Mucosa of descending colon (tissue), 3 donors: ENCODE results near the gene CNTN4. TPM values are rescaled to one million over a fixed set of nuclear protein-coding genes. Genes with fewer than 3 reads are reported as not detected.

Experiments
- ATAC-seq: fragments of 200-7000 bp; cut with Tn5 transposase; one replicate; pipeline ENCODE4 v1.9.1; 2020; ENCODE audit warnings: mild to moderate bottlenecking, moderate library complexity
- DNase-seq, 3 donors: peaks; one replicate each; pipeline ENCODE4 v3.0.0-alpha.2; 2020
- H3K36me3 ChIP-seq: fragments of 200-600 bp; one replicate; pipeline ENCODE4 v1.8.0; 2021; ENCODE audit warnings: low read depth, mild to moderate bottlenecking
- H3K4me1 ChIP-seq: fragments of 200-600 bp; one replicate; pipeline ENCODE4 v1.8.0; 2021; ENCODE audit warnings: low read depth, mild to moderate bottlenecking
- H3K4me3 ChIP-seq: fragments of 200-600 bp; one replicate; pipeline ENCODE4 v1.8.0; 2021; ENCODE audit warnings: mild to moderate bottlenecking
- H3K9me3 ChIP-seq: fragments of 200-600 bp; one replicate; pipeline ENCODE4 v1.8.0; 2021; ENCODE audit warnings: mild to moderate bottlenecking
- CTCF ChIP-seq: fragments of 200-600 bp; IDR thresholded peaks from one replicate; pipeline ENCODE4 v1.8.0; 2022; ENCODE audit warnings: antibody characterized with exemption, mild to moderate bottlenecking
- intact Hi-C, 2 donors: fragments of 100-400 bp; cut with DNase I in 1 of 2; cut with micrococcal nuclease in 1 of 2; formaldehyde crosslinking; loops; one replicate each; pipeline versions ENCODE4 v1.11.0 to v1.11.1; 2022; cut with DNase I, micrococcal nuclease
- total RNA-seq, 3 donors: library from RNA; stranded (reverse); fragmentation: NEBNext Ultra II Directional in 2 of 3; extraction: Animal tissue kit (Norgen Biotek cat#: 25700) in 2 of 3; gene quantifications; one replicate each; pipeline versions ENCODE4 v1.2.1 to v1.2.4, GENCODE V29; 2021 to 2023
- donor health status: DM: no; HTN: no; CAD: no; lungs with moderate emphysema.
- donor health status: DM: no; HTN: no; CAD: no.
- donor health status: DM: no; HTN: yes; CAD: no.

Gene CNTN4
- total RNA-seq, 3 donors from 2014 or later = 7.8 to 41.1 (median 13.4) TPM

- Histone ChIP-seq H3K9me3 (no peaks in the 10 kb centered on the region), H3K4me3 (no peak overlapping the region), H3K36me3 (no peaks in the 10 kb centered on the region), H3K4me1 (no peaks in the 10 kb centered on the region)
- TF ChIP-seq CTCF = no peak
- DNase-seq (no peak), ATAC-seq (no peak)
- intact Hi-C loops = no loop called here
Measured at GRCh38 chr3:3059645-3060044, 961.0 kb downstream of the CNTN4 start.

- DNase-seq (no peak), ATAC-seq (no peak)
- no peaks in the 10 kb centered on the region for H3K9me3 ChIP-seq
- no peaks in the 10 kb centered on the region for H3K4me1 ChIP-seq
- no peak for TF ChIP-seq CTCF
- no peak overlapping the region for H3K4me3 ChIP-seq
- H3K36me3 ChIP-seq = no peaks in the 10 kb centered on the region
- intact Hi-C loops = no loop called here
Measured at GRCh38 chr3:3064297-3064696, 965.6 kb downstream of the CNTN4 start.

- TF ChIP-seq CTCF = no peak
- Histone ChIP-seq H3K9me3 (no peaks in the 10 kb centered on the region), H3K4me3 (no peak overlapping the region), H3K4me1 (no peaks in the 10 kb centered on the region), H3K36me3 (no peaks in the 10 kb centered on the region)
- intact Hi-C loops = no loop called here
- ATAC-seq (no peak), DNase-seq (no peak)
Measured at GRCh38 chr3:3065876-3066275, 967.2 kb downstream of the CNTN4 start.

GRCh38 chr3:3066378-3066777 lies 967.7 kb downstream of the CNTN4 start:
- Histone ChIP-seq H3K4me1 (no peaks in the 10 kb centered on the region), H3K4me3 (no peak overlapping the region), H3K9me3 (no peaks in the 10 kb centered on the region), H3K36me3 (no peaks in the 10 kb centered on the region)
- no peak for ATAC-seq
- TF ChIP-seq CTCF = no peak
- intact Hi-C loops = no loop called here
- DNase-seq = no peak

GRCh38 chr3:3066910-3067309 lies 968.2 kb downstream of the CNTN4 start:
- ATAC-seq = no peak
- Histone ChIP-seq H3K4me1 (no peaks in the 10 kb centered on the region), H3K9me3 (no peaks in the 10 kb centered on the region), H3K36me3 (no peaks in the 10 kb centered on the region), H3K4me3 (no peak overlapping the region)
- TF ChIP-seq CTCF = no peak
- DNase-seq = no peak
- intact Hi-C loops = no loop called here

GRCh38 chr3:3068358-3068881 lies 969.8 kb downstream of the CNTN4 start:
- Histone ChIP-seq H3K36me3 (no peaks in the 10 kb centered on the region), H3K4me3 (no peak overlapping the region), H3K9me3 (no peaks in the 10 kb centered on the region), H3K4me1 (no peaks in the 10 kb centered on the region)
- TF ChIP-seq CTCF = no peak
- intact Hi-C loops = no loop called here
- no peak for DNase-seq
- ATAC-seq = no peak
